ENCODE results near the gene MBTPS1. TPM values are rescaled to one million over a fixed set of nuclear protein-coding genes. Genes with fewer than 3 reads are reported as not detected.

The MBTPS1 gene
- 44.3 and 49.3 TPM in 2 replicates for total RNA-seq (2014; rRNA removed; shearing (Covaris generic))
- 18.1 and 20.7 TPM in 2 replicates for polyA plus RNA-seq (2016; fragmentation: Nextera tagmentation; extraction: Ambion mirVana)
- long read RNA-seq, full-length matches to known transcripts, result 2 of 5 reads
- long read RNA-seq, partial matches to known transcripts, result 3 of 5 reads
- long read RNA-seq, other reads (novel, unspliced or antisense), result 0 of 5 reads

GRCh38 chr16:84116720-84117493, at the start of gene MBTPS1:
MBTPS1 (minus strand) TSS chr16:84116942; CDS start chr16:84101783, 15,159 bp downstream.
- no peaks in the 10 kb centered on the region for H3K9me3 Mint-ChIP-seq
- TF ChIP-seq JUNB (IDR thresholded peaks at IDR 0.05; ENCODE audit: unreplicated experiment) (no peak), STAT1 (IDR thresholded peaks at IDR 0.05; ENCODE audit: unreplicated experiment) (no peak), ZNF462 (CRISPR knock-in tag; IDR thresholded peaks at IDR 0.05) (no peak), ZNF331 (CRISPR knock-in tag; IDR thresholded peaks at IDR 0.05; ENCODE audit: low read depth) (no peak), ETS1 (IDR thresholded peaks at IDR 0.05) (0 out of 2 replicates have a peak, but pooled peaks have one; percentile 59), ZNF114 (CRISPR knock-in tag; IDR thresholded peaks at IDR 0.05) (no peak), POLR2AphosphoS5 (IDR thresholded peaks at IDR 0.05; ENCODE audit: low read depth) (peak; percentile 82), CREB1 (CRISPR knock-in tag; IDR thresholded peaks at IDR 0.05; ENCODE audit: low read depth) (peak; percentile 79), NANOG (IDR thresholded peaks at IDR 0.05; ENCODE audit: borderline replicate concordance) (no peak), CTCF (conservative IDR thresholded peaks at IDR 0.05; ENCODE audit: low read depth in 2 of 2) (no peak), REST (IDR thresholded peaks at IDR 0.05; ENCODE audit: unreplicated experiment) (no peak), EZH2 (IDR thresholded peaks at IDR 0.05; ENCODE audit: low read depth, unreplicated experiment) (no peak), EZH2phosphoT487 (IDR thresholded peaks at IDR 0.05; ENCODE audit: unreplicated experiment) (no peak)
- H3K27me3 ChIP-seq (ENCODE audit: insufficient read depth), result no peaks in the 10 kb centered on the region
- H3K79me2 ChIP-seq (replicated peaks; ENCODE audit: insufficient read depth), result peaks cover 44% of the 10 kb centered on the region
- H2AFZ ChIP-seq, result peak within 1 kb of the TSS; percentile 95
- peaks cover 8% of the 10 kb centered on the region; the same call in 1 of the 2 replicates for H4K20me1 ChIP-seq (replicated peaks; ENCODE audit: insufficient read depth)
- ATAC-seq, result peak; percentile 90
- H3K4me3 ChIP-seq, result peak within 1 kb of the TSS; percentile 93
- H3K27me3 Mint-ChIP-seq (ENCODE audit: insufficient read depth, low read depth, poor library complexity), result no peaks in the 10 kb centered on the region
- peak within 1 kb of the TSS; percentile 89 for H3K4me3 Mint-ChIP-seq
- peak within 1 kb of the TSS; percentile 98 for H3K27ac Mint-ChIP-seq
- peaks cover 2% of the 10 kb centered on the region; the same call in 1 of the 3 replicates for H3K36me3 Mint-ChIP-seq (ENCODE audit: low read depth)
- peak within 1 kb of the TSS; percentile 97 for H3K27ac ChIP-seq (ENCODE audit: low read depth)
- peaks cover 17% of the 10 kb centered on the region for H3K4me1 ChIP-seq (ENCODE audit: insufficient read depth)
- peaks cover 3% of the 10 kb centered on the region; the same call in 1 of the 2 replicates for H3F3A ChIP-seq (replicated peaks; ENCODE audit: low read depth)
- H3K9me2 ChIP-seq (ENCODE audit: insufficient read depth), result no peaks in the 10 kb centered on the region
- peak within 1 kb of the TSS; percentile 98 for H3K4me2 ChIP-seq
- peaks cover 11% of the 10 kb centered on the region; the same call in 2 of the 3 replicates for H3K4me1 Mint-ChIP-seq
- DNase-seq (ENCODE audit: low spot score), result peak; percentile 98
- no peaks in the 10 kb centered on the region for H3K36me3 ChIP-seq (ENCODE audit: insufficient read depth)

Data from GM23338 (cell line).